Measurements from ENCODE around the gene IL36RN.

DNA sequence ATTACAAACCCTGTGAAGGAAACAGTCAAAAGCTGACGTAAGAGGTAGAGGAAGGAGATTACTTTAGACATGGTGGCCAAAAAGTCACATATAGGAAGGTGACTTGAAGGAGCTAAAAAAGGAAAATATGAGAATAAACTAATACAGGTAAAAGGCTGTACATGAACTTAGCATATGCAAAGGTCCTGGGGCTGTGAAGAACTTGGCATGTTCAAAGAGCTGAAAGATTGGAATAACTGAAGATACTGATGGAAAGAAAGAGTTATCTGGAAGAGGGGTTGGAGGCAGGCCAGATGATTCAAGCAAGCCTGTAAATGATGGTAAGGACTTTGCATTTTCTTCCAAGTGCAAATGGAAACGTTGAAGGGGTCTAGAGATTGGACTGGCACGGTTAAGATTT lies 40.5 kb upstream of the IL36RN start:
- TF ChIP-seq, protein P1, sequence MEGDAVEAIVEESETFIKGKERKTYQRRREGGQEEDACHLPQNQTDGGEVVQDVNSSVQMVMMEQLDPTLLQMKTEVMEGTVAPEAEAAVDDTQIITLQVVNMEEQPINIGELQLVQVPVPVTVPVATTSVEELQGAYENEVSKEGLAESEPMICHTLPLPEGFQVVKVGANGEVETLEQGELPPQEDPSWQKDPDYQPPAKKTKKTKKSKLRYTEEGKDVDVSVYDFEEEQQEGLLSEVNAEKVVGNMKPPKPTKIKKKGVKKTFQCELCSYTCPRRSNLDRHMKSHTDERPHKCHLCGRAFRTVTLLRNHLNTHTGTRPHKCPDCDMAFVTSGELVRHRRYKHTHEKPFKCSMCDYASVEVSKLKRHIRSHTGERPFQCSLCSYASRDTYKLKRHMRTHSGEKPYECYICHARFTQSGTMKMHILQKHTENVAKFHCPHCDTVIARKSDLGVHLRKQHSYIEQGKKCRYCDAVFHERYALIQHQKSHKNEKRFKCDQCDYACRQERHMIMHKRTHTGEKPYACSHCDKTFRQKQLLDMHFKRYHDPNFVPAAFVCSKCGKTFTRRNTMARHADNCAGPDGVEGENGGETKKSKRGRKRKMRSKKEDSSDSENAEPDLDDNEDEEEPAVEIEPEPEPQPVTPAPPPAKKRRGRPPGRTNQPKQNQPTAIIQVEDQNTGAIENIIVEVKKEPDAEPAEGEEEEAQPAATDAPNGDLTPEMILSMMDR (IDR thresholded peaks at IDR 0.05; ENCODE audit: low read depth, low read length): no peak
- TF ChIP-seq EZH2phosphoT487 (IDR thresholded peaks at IDR 0.05; ENCODE audit: low read depth): no peak
